NCI-H446 treated with DMSO at 0.1 percent for 48 hours (cell line): Measurements from ENCODE around the gene ABCB6.
"Not testable (repeated sequence)": the region's sequence is repeated elsewhere in the genome, so short reads cannot be mapped to it uniquely, and the experiment has no call there.

Experiments used
- DNase-seq: peaks from one replicate; lab custom pipeline; 2025; lab: John Stamatoyannopoulos, UW

ABCB6 gene

GRCh38 chr2:219213486-219214071, 5.2 kb downstream of the ABCB6 start:
- no peak for DNase-seq

GRCh38 chr2:219213026-219213415, 5.7 kb downstream of the ABCB6 start:
- DNase-seq: no peak

DNA sequence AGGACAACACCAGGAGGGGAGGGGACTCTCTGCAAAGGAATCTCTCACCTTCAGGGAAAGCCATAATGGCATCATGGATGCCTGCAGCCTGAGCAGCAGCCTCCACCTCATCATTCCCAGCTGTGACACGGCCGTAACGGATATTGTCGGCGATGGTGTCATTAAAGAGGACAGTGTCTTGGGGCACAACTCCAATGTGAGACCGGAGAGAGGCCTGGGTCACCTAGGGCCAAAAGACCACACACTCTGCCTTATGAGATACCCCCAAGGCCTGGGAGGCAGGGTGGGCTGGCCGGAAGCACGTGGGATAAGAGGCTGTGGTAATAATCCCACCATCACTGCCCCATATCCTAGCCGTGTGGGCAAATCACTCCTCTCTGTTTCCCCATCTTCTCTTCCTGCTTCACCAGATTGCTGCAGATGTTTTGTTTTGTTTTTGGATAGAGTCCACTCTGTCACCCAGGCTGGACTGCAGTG, 7.8 kb downstream of the ABCB6 start:
- DNase-seq: no peak

GRCh38 chr2:219210196-219210885, 8.4 kb downstream of the ABCB6 start:
- DNase-seq: no peak

DNA sequence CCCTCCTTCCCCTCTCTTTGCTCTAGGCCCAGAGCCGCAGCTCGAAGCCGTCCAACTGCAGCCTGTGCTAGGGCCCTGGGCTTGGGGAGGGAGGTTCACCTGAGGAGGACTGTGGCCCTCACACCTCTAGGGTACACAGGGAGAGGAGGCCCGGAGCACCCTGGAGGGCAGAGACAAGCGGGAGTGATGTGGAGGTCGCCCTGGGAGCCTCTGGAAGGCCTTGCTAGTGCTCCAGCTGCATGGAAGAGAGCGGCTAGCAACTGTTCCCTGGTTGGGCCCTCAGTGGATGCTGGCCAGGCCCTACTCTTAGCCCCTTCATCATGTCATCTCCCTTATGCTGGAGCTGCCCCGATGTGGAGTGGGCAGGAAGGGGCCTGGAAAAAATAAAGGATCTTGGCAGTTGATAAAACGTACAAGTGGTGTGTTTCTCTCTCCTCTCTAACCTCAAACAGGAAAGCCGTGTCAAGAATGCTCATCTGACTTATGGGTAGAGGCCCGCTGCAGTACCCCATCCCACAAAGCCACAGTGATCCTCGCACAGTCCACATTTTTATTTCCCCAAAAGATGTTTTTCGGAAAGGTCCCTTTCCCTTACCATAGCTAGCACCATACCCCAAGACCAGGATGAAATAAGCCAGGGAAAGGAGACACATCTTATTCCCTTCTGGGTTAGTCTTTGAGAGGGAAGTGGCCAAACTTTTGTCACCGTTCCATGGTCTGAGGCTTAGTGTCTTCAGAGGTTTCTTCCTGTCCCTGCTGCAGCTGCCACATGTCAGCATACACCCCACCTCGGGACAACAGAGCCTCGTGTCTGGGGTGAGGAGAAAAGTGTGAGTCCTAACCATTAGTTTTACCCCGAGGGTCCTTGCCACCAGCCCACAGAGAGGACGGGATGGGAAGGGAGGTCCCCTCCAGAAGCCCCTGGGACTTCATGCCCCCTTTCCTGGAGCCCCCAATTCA, 9.2 kb downstream of the ABCB6 start:
- DNase-seq: no peak

- DNase-seq: no peak
Observed at GRCh38 chr2:219207884-219208740, 10.6 kb downstream of the ABCB6 start.

DNA sequence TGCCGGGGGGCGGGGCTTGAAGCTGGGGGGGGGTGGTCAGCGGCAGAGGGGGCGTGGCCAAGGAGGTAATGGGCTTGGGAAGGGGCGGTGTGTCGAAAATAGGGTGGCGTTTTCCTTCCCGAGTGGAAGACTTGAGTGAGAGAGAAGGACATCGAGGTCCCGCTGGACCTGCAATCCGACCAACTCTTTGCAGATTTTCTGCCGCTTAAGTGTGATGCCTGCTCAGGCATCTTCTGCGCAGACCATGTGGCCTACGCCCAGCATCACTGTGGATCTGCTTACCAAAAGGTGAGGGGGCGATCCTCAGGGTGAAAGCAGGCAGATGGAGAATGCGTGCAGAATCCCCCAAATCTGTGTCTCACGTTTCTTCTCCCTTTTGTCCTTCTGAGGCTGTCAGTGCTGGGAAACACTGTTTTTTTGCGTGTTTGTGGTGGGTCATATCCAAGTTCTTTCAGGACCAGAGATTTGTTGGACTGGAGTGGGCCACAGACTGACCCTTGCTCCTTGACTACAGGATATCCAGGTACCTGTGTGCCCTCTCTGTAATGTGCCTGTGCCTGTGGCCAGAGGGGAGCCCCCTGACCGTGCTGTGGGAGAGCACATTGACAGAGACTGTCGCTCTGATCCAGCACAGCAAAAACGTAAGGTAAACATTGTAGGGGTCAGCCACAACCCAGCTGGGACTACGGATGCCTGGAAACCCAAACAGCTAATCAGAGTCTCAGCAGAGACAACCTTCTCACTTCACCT, 11.4 kb downstream of the ABCB6 start:
- DNase-seq: no peak

GRCh38 chr2:219206328-219207133, 12.2 kb downstream of the ABCB6 start, which contains the start of gene ZFAND2B:
Gene ZFAND2B, plus strand, starts transcription at chr2:219206782. Its CDS starts 206 bp downstream, at chr2:219206988.
- peak; percentile 82 for DNase-seq

- no peak for DNase-seq
Observed at GRCh38 chr2:219205981-219206327, 12.8 kb downstream of the ABCB6 start.

- no peak for DNase-seq
Observed at GRCh38 chr2:219205165-219205538, 13.6 kb downstream of the ABCB6 start.

GRCh38 chr2:219204425-219205164, 14.2 kb downstream of the ABCB6 start:
- DNase-seq: no peak

- not testable (repeated sequence) for DNase-seq
Observed at GRCh38 chr2:219201331-219201730, 17.4 kb downstream of the ABCB6 start.

- DNase-seq: not testable (repeated sequence)
Observed at GRCh38 chr2:219200502-219201326, 18.0 kb downstream of the ABCB6 start.

DNA sequence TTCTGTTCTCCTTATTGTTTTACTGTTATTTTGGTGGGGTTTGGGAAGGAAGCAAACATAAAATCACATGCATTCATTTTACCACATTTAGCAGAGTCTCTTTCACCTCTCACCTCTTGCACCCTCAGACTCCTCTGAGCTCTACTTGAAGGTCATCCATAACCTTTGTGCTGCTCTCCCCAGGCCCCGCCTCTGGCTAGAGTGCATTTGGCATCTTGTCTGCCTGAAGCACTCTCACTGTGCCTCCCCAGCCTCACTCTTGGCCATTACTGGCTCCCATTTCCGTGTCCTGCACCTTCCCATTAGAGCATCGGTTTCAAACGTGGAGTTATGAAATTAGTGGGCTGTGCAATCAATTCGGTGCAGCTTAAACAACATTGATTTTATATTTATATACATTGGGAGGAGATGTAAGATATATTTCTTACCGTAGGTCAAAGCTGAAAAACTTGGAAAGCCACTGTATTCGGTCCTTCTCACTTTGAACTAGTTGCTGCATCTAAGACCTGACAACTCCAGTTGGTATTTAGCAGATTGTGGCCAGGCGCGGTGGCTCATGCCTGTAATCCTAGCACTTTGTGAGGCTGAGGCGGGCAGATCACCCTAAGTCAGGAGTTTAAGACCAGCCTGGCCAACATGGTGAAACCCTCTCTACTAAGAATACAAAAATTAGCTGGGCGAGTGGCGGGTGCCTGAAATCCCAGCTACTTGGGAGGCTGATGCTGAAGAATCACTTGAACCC, 19.1 kb downstream of the ABCB6 start:
- no peak for DNase-seq

DNA sequence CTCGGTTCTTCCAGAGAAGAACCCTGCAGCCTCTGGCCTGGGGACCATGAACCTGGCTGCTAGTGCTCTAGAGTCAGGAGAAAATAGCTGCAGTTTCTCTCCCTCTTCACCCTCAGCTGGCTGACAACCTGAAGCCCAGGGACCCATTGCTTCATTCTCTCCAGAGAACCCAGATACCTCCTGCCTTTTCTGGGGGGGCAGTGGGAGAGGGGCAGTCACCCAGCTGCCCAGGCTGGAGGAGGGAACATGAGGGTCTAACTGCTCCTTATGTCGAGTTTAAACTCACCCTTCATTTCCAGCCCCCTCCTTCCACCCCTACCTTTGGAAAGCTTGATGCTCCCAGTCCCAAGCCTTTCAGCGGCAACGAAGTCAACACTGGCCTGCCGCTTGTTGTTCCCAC, 19.8 kb downstream of the ABCB6 start:
- no peak for DNase-seq

GRCh38 chr2:219197388-219197787, 21.4 kb downstream of the ABCB6 start:
- no peak for DNase-seq

- no peak for DNase-seq
Observed at GRCh38 chr2:219186754-219187456, 31.9 kb downstream of the ABCB6 start.
